ENCODE results near the gene EMILIN2.
A peak's percentile ranks its signal among the peaks of the same experiment; 100 is the strongest.

Gene EMILIN2

GRCh38 chr18:2910751-2911425 lies 64.1 kb downstream of the EMILIN2 start:
- H3K36me3 Mint-ChIP-seq (ENCODE audit: low read depth), result peaks cover 24% of the 10 kb centered on the region
- H3K27ac Mint-ChIP-seq, result no peak overlapping the region
- H3K9me3 Mint-ChIP-seq, result no peaks in the 10 kb centered on the region
- H3K27me3 Mint-ChIP-seq (ENCODE audit: low read depth), result peaks cover 15% of the 10 kb centered on the region
- H3K4me1 Mint-ChIP-seq, result peaks cover 29% of the 10 kb centered on the region
- no peak overlapping the region for H3K4me3 Mint-ChIP-seq
- TF ChIP-seq, protein P1, sequence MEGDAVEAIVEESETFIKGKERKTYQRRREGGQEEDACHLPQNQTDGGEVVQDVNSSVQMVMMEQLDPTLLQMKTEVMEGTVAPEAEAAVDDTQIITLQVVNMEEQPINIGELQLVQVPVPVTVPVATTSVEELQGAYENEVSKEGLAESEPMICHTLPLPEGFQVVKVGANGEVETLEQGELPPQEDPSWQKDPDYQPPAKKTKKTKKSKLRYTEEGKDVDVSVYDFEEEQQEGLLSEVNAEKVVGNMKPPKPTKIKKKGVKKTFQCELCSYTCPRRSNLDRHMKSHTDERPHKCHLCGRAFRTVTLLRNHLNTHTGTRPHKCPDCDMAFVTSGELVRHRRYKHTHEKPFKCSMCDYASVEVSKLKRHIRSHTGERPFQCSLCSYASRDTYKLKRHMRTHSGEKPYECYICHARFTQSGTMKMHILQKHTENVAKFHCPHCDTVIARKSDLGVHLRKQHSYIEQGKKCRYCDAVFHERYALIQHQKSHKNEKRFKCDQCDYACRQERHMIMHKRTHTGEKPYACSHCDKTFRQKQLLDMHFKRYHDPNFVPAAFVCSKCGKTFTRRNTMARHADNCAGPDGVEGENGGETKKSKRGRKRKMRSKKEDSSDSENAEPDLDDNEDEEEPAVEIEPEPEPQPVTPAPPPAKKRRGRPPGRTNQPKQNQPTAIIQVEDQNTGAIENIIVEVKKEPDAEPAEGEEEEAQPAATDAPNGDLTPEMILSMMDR (IDR thresholded peaks at IDR 0.05; ENCODE audit: unreplicated experiment in 3 of 3), result no peak

- Mint-ChIP-seq H3K27ac (no peak overlapping the region), H3K4me1 (peaks cover 33% of the 10 kb centered on the region), H3K36me3 (ENCODE audit: low read depth) (peaks cover 30% of the 10 kb centered on the region), H3K27me3 (ENCODE audit: low read depth) (peaks cover 15% of the 10 kb centered on the region), H3K9me3 (no peaks in the 10 kb centered on the region), H3K4me3 (no peak overlapping the region)
- TF ChIP-seq, protein P1 (IDR thresholded peaks at IDR 0.05; ENCODE audit: unreplicated experiment in 3 of 3), result no peak
Measured at GRCh38 chr18:2911533-2911932, 64.7 kb downstream of the EMILIN2 start.

- Mint-ChIP-seq H3K9me3 (no peaks in the 10 kb centered on the region), H3K27me3 (ENCODE audit: low read depth) (peaks cover 9% of the 10 kb centered on the region), H3K36me3 (ENCODE audit: low read depth) (peaks cover 31% of the 10 kb centered on the region), H3K27ac (peak overlapping the region in 2 of 3 experiments; percentile 84), H3K4me3 (no peak overlapping the region), H3K4me1 (peaks cover 42% of the 10 kb centered on the region)
- TF ChIP-seq, protein P1 (IDR thresholded peaks at IDR 0.05; ENCODE audit: unreplicated experiment in 3 of 3), result no peak
Measured at GRCh38 chr18:2912357-2913299, 65.8 kb downstream of the EMILIN2 start.

DNA sequence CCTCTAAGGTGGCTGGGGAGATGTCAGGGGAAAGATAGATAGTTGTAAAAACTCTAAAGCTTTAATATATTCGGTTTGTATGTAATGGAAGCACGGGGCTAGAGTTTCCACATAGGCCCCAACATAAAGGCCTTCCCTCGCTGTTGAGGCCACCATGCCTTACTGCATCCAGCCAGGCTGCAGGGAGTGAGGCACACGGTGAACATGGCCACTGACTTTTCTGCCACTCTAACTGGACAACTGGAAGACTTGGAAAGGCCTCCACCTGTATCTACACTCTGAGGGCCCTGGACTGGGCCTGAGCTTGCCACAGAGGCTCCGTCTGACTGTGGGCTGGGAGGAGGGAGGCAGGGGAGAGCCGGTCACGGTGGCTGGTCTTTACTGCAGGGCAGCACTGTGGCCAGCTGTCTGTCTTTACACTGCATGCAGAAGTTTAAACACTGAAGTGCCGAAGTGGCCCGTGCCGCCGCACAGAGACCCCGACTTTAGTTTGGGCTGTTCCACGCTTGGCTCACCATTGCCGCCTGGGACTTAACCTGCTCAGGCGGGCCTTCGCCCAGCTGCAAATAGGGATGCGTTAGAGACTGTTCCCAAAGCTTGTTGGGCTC lies 66.7 kb downstream of the EMILIN2 start:
- TF ChIP-seq, protein P1 (IDR thresholded peaks at IDR 0.05; ENCODE audit: unreplicated experiment in 3 of 3), result no peak
- Mint-ChIP-seq H3K9me3 (no peaks in the 10 kb centered on the region), H3K36me3 (ENCODE audit: low read depth) (peaks cover 31% of the 10 kb centered on the region), H3K27me3 (ENCODE audit: low read depth) (peaks cover 3% of the 10 kb centered on the region), H3K27ac (peak overlapping the region; percentile 84 to 91 (median 84)), H3K4me1 (peaks cover 39% of the 10 kb centered on the region), H3K4me3 (peak overlapping the region in 2 of 3 experiments; percentile 31 to 61)

GRCh38 chr18:2914185-2914880 lies 67.5 kb downstream of the EMILIN2 start:
- TF ChIP-seq, protein P1 (IDR thresholded peaks at IDR 0.05; ENCODE audit: unreplicated experiment in 3 of 3), result no peak
- Mint-ChIP-seq H3K27ac (peak overlapping the region; percentile 84 to 91 (median 84)), H3K27me3 (ENCODE audit: low read depth) (peaks cover 3% of the 10 kb centered on the region), H3K4me1 (peaks cover 38% of the 10 kb centered on the region), H3K4me3 (peak overlapping the region in 1 of 3 experiments; percentile 14), H3K9me3 (no peaks in the 10 kb centered on the region), H3K36me3 (ENCODE audit: low read depth) (peaks cover 31% of the 10 kb centered on the region)
